Limb (tissue), 2 donors: ENCODE measurements around the gene ZFAND3.
"Not testable (repeated sequence)": the region's sequence is repeated elsewhere in the genome, so short reads cannot be mapped to it uniquely, and the experiment has no call there.

Experiments used
- DNase-seq, 2 donors: peaks; one replicate each; pipeline ENCODE4 v3.0.0-alpha.2; 2016; ENCODE audit errors: extremely low spot score in 2 of 2

The ZFAND3 gene

DNA sequence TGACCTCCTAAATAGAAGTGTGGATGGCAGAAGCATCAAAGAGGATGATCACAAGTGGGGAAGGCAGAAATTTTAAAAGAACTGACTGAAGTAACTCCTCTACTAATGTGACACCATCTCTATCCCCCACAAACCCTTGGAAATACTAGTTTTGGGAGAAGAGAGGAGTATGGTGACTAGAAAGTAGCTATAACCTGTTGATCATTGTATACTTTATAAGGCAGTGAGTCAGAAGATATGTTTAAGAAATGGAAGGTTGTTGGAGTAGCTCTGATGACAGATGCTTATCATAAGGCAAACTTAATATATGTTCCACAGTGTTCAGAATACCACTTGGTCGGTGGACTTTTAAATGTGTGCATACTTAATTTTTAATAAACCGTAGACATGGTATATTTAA, 116.6 kb downstream of the ZFAND3 start:
- DNase-seq: no peak

DNA sequence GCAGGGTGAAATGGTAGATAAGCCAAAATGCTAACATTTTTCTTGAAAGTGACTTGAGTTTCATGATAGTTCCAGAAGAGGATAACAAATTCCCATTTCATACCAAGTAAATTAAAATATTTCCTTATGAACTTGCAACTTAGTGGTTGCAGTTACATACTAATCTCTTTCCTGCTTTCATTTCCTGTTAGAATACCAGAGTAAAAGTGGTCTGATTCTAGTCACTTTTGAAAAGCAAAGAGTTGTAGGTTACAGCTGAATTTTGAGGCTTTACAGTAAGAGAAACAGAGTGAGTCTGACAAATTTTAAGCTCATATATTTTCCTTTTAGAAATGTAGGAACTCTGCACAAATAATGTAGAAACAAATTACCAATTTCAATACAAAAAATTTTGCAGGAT, 117.4 kb downstream of the ZFAND3 start:
- DNase-seq: no peak

DNA sequence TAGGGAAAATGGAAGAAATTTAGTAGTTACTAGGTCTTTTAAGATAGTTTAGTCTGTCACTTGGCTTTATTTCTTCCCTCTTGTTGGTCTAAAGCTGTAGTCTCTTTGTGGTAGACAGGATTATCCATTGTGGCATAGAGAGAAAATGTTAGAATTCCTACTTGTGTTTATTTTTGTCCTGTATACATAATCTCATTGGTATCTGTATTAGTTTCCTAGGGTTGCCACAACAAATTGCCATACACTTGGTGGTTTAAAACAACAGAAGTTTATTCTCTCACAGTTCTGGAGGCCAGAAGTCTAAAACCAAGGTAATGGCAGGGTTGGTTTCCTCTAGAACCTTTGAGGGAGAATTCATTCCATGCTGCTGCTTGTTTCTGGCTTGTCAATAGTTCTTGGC, 119.4 kb downstream of the ZFAND3 start:
- DNase-seq: no peak

DNA sequence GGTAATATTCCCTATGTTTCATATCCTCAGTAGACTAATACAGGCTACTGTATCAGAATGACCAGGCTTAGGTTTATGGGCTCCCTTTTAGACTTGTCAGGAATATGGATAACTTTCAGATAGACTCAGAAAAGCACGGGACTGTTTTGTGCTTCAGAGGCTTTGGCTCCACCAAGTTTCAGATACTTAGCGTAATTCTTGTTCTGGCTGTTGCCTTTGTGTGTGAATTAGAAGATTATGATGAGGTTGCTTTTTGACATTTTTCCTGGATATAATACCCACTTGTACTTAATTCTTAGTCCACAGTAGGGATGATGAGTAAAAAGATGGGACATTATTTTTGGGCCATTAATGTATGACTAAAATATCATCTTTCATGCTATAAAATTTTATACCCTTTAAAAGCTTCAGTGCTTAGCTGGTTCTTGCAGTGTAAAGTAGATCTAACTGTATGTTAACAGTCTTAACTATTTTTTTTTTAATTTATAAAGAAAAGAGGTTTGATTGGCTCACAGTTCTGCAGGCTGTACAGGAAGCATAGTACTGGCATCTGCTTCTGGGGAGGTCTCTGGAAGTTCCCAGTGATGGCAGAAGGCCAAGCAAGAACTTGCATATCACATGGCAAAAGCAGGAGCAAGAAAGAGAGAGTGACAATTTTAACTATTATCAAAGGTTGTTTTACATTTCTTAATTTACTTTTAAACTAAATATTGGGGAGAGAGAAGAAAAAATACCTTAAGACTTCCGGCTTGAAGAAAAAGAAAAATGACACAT, 120.7 kb downstream of the ZFAND3 start:
- peak in 1 of 2 donors; percentile 32 for DNase-seq

DNA sequence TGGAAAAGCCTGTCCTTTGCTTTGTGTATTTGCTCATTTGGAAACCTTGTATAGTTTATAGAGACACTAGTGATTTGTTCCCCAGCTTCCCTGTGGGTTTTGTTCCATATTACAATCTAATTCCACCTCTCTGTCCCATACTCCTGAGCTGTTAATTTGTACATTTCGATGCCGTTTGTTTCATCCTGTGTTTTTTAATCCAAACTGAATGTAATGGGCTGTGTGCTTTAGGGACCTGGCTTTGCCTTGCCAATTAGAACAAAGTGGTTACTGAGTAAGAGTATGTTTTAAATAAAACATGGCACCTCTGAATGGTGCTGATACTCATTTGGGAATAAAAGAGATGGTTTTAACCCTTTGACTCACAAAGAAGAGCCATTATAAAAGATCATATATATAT, 122.3 kb downstream of the ZFAND3 start:
- no peak for DNase-seq

DNA sequence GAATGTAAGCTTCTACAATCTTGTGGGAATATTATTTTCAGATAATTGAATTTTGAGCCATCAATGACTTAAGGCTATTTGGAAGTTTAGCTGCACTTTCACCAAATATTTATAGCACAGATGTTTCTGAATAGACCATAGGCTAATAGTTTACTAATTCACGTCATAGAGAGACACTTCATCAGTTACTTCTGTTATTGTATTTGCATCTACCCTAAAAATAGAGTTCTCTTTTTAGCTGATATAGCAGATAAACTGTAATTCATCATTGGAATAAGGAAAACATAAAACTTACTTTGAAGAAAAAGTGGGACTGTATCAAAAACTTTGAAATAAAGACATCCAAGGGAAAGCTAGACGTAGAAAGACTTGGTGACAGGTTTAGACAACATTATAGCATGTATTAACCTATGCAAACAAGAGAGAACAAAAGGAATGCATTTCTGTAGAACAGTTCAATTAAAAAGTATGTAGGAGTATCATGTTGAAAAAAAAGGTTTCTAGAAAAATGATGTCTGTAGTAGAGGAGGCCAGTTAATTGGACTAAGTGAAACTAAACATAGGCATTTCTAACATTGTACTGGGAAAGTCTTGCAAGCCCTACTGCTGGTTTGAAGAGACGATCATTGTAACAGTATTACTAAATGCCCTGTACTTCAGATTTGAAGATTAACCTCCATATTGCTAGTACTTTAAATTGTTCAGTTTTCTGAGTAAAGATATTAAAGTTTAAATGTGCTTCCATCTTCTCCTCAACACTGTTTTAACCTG, 123.3 kb downstream of the ZFAND3 start:
- DNase-seq: no peak

DNA sequence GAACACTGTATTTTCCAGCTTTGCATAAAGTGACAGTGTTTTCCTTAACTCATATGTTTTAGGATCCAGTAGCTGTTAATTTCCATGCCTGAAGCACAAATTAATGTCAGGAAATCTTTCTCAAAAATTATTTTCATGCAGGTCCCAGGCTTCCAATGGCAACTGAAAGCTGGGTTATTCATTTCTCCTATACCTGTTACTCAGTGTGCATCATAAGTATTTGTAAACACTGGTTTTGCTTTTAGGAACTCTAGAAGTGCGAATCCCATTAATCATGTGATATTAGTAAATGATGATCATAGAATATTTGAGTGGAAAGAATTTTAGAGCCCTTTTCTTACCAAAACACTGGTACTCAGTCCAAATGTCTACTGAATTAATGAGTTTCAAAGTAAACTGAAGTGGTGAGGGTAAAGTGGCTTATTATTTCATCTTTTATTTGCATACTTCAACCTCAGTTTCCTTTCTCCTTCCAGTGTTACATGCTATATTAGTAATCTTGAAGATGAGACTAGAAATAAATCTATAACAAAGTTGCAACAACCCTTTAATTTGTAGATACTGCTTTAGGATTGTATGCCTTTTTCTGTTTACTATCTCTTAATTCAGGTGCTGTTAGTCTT, 124.0 kb downstream of the ZFAND3 start:
- no peak for DNase-seq

DNA sequence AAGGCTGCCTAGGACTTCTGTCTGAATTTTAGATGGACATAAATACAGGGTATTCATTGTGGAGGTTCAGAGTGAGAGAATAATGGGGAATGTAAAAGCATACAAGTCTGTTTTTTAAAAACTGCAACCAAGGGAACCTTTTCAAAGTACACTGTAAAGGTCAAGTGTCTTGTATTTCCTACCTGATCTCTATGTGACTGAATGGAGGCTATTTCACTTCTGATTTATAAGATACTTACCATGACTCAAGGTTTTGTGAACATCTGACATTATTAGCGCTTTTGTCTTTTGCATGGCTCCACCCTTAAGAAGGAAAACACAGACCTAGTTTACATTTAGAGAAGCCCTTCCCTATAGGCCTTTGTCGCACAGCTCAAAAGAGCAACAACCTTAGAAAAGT, 126.5 kb downstream of the ZFAND3 start:
- no peak for DNase-seq

DNA sequence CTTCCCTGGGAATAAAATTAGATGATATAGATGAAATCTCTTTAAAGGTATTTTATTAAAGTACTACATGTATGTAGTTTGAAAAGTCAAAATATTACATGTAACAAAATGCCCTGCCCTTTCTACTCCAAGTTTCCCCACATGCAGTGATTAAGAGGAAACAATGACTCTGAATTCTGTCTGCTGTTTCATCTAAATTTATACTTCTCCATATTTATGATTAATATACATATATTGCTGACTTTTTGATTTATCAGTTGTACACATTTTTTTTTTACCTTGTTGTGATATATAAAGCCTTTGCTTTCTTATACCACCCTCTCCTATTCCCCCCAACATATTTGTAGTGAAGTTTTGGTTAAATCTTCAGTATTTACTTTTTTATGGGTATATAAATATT, 127.9 kb downstream of the ZFAND3 start:
- DNase-seq: no peak

DNA sequence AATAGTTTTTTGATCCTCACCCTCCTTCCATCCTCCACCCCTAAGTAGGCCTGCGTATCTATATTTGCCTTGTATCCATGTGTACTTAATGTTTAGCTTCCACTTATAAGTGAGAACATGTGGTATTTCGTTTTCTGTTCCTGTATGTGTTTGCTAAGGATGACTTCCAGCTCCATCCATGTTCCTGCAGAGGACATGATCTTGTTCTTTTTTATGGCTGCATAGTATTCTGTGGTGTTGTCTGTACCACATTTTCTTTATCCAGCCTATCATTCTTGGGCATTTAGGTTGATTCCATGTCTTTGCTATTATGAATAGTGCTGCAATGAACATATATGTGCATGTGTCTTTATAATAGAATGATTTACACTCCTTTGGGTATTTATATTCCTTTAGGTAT, 129.1 kb downstream of the ZFAND3 start:
- not testable (repeated sequence) for DNase-seq

DNA sequence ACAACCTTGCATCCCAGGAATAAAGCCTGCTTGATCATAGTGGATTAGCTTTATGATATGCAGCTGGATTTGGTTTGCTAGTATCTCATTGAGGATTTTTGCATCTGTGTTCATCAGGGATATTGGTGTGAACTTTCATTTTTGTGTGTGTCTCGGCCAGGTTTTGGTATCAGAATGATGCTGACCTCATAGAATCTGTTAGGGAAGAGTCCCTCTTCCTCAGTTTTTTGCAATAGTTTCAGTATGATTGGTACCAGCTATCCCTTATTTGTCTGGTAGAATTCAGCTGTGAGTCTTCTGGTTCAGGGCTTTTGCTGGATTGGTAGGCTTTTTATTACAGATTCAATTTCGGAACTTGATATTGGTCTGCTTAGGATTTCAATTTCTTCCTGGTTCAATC, 132.5 kb downstream of the ZFAND3 start:
- DNase-seq: no peak

DNA sequence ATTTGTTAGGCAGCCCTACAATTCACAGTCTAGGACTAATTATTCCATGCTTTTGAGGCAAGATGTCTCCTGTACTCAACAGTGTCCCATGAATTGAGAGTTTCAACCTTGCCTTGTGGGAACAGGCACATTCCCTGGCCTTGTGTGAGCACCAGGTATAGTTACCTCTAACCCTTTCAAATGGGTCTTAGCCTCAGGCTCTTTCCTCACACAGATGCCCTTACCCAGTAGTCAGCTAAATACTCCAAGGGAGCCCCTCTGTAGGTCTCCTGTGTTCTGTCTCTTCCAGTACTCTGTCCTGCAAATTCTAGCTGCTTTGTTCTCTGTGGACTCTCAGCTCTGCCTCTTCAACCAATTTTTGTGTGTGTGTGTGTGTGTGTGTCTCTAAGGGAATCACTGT, 135.3 kb downstream of the ZFAND3 start:
- DNase-seq: no peak

DNA sequence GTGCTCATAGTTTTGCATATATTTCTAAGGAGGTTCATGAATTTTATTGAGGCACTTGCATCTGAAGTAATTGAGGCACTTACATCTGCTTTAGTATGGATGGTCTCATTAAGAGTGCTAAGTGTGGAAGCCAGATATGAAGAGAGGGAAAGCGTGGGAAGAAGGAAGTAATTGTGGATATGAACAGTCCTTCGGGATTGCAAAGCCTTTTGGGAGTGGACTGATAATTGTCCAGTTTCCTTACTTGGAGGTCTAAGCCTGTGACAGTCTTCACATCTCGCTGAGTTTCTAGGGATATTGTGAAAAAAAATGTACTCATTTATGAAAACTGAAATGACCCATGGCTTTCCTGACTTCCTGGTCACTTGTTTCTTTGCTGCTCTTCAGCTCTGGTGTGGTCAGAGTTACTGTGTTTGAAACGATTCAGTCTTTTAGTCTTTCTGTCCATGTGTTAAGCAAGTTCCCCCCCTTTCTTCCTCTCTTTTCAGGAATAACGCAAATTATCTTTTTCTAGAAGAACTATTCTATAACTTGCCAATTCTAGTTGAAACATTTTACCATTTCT, 137.3 kb downstream of the ZFAND3 start:
- no peak for DNase-seq

DNA sequence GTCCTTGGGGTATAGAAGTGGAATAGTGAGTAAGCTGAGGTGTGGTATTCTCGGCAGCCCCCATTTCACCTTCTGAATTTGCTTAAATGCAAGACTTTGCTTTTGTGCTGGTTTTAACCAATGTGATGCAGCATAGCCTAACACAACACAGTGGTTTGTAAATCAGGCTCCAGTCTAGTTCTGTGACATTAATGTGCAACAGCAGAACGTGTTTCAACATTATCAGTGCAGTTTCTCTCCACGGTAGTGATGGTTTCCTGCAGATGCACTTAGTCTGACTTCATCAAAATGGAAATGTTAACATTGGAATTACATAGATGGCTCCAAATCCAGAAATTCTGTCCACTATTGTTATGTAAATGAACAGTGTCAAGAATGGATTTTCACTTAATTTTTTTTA, 139.5 kb downstream of the ZFAND3 start:
- no peak for DNase-seq

DNA sequence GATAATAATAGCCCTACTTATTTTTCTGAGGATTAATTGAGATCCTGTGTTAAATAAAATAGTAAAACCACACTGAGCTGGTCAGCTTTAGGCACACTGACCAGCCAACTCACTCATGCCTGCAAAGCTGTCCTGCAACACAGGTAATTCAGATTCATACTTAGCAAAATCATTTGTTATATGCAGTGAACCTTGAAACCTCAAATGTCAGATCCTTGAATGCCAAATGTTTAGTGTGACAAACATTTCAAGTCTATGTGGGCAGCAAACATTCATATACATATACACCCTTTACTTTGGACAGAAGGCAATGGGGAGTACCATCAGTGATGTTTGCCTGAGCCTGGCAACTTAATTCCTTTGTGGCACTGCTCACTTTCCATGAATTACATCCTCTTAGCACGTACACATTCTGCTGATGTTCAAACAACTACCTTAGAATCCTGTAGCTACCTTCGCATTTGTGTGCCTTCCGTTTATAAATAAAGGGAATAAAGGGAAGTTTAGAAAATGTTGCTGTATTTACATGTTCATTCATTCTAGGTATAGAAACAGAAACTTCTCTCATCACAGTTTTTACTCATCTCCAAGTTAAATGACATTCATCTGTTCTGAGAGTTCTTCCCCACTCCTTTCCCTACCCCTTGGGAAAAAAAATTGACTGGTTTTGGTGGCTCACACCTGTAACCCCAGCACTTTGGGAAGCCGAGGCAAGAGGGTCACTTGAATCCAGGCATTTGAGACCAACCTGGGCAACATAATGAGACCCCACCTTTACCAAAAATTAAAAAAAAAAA, 140.8 kb downstream of the ZFAND3 start:
- DNase-seq: no peak

DNA sequence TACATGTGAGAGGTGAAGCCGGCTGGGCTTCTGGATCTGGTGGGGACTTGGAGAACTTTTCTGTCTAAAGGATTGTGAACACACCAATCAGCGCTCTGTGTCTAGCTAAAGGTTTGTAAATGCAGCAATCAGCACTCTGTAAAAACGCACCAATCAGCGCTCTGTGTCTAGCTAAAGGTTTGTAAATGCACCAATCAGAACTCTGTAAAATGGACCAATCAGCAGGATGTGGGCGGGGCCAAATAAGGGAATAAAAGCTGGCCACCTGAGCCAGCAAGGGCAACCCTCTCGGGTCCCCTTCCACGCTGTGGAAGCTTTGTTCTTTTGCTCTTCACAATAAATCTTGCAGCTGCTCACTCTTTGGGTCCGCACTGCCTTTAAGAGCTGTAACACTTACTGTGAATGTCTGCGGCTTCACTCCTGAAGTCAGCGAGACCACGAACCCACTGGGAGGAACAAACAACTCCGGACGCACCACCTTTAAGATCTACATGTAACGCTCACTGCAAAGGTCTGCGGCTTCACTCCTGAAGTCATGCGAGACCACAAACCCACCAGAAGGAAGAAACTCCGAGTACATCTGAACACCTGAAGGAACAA, 143.1 kb downstream of the ZFAND3 start:
- not testable (repeated sequence) for DNase-seq

DNA sequence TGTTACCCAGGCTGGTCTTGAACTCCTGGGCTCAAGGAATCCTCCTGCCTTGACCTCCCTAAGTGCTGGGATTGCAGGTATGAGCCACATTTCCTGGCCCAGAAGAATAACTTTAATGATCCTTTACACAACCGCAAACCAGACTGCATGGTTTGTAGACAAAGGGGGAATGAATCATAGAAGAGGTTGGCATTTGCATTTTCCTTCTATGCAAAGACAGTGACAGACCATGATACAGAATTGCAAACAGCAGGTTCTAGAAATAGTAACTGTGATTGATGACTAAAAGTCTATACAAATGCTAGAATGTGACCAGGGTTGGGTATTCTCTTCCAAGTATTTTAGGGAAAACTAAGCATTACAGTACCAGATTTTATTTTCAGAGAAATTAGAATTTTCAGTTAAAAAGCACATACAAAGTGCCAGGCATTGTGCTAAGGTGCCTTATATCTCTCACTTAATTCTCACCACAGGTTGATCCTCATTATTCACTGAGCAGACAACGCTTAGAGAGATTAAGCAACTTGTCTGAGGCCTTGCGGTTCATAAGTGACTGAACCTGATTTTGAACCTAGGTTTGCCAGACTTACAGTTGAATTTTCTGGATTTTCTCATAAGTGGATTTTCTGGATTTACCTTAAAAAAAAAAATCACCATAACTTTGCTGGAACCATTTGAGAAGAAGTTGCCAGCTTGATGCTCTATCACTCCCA, 146.6 kb downstream of the ZFAND3 start:
- DNase-seq: no peak

DNA sequence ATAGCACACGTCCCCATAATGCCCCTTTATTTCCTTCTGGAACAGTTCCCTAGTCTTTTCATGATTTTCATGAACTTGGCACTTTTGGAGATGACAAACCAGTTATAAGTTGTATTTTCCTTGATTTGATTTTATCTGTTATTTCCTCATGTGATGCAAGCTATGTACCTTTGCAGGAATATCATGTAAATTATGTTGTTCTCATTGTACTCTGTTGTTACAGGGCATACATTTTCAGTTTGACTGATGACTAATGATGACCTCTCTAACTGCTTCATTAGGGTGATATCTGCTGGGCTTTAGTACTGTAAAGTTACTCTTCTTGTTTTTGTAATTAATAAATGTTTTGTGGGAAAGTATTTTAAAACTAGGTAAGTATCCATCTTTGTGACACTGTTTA, 147.3 kb downstream of the ZFAND3 start:
- DNase-seq: no peak

DNA sequence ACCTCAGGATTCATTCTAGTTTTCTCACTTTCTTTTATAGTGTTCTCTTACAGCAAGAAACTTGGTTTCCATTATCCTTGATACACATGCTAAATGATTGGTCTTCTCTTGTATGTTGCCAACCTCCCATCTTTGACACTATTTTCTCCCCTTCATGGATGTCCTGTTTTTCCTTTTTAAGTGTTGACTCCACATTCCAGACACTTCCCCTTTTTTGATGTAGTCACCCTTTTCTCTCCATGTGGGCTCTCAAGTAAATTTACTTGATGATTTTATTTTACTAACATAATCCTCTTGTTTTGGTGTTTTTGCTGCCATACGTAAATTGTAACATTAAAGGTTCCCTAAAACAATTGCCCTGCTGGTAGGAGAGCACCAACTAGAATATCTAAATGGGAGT, 148.1 kb downstream of the ZFAND3 start:
- no peak for DNase-seq

DNA sequence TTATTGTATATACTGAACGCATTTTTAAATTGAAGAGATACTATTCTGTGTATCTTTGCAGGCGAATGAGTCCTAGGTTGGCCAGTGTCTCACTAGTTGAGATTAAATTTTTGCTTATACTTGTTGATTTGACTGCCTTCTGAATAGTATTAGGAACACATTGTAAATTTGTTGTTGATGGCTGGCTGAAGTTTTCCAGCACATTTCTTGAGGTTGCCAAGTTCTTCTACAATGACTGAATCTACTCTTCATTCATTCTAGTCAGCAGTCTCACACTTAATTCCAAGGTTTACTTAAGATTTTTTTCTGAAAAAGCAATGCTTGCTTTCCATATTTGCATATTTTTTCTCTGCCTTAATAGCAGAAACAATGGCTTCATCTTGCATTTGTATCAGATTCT, 151.7 kb downstream of the ZFAND3 start:
- no peak for DNase-seq
